ENCODE results near the gene PLTP. TPM values are rescaled to one million over a fixed set of nuclear protein-coding genes. Genes with fewer than 3 reads are reported as not detected.
A peak's percentile ranks its signal among the peaks of the same experiment; 100 is the strongest.

Gene PLTP
- total and polyA plus RNA-seq, 12 donors, result 126 to 1,158 (median 401) TPM

DNA sequence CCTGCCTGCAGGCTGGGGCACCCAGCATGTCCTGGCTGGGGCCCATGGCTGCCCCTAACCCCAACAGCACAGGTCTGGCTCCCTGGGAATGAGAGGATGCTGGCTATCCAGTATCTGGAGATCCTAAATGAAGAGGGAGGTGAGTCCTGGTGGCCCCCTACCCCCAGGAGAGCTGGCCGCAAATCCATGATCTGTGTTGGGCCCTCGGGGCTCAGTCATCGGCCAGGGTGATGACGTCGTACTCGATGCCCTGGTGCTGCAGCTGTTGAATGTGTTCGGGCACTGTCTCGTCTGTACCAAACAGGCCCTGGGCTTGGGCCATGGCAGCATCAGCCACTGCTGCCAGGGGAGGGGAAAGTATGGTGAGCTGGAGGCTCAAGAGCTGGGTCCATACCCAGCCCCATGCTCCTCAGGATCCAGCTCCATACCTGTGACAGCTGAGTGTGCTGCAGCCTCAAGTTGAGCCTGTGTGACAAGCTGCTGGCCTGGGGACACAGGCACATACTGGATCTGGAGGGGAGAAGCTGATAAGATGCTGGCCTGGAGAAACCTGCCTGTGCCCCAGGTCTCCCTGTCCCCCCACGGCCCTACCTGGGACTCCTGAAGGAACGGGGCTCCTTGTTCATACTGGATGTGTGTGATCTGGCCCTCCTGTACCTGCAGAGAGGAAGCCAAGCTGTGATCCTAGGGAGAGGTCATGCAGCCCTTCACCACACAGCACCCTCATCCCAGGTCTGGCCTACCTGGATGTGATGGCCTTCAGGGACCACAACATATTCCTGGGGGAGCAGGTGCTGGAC, 37.0 kb upstream of the PLTP start:
- intact Hi-C loops (cut with DNase I), result no loop called here
- no peak for TF ChIP-seq POLR2A (IDR thresholded peaks at IDR 0.05)
- TF ChIP-seq, protein P1, sequence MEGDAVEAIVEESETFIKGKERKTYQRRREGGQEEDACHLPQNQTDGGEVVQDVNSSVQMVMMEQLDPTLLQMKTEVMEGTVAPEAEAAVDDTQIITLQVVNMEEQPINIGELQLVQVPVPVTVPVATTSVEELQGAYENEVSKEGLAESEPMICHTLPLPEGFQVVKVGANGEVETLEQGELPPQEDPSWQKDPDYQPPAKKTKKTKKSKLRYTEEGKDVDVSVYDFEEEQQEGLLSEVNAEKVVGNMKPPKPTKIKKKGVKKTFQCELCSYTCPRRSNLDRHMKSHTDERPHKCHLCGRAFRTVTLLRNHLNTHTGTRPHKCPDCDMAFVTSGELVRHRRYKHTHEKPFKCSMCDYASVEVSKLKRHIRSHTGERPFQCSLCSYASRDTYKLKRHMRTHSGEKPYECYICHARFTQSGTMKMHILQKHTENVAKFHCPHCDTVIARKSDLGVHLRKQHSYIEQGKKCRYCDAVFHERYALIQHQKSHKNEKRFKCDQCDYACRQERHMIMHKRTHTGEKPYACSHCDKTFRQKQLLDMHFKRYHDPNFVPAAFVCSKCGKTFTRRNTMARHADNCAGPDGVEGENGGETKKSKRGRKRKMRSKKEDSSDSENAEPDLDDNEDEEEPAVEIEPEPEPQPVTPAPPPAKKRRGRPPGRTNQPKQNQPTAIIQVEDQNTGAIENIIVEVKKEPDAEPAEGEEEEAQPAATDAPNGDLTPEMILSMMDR (IDR thresholded peaks at IDR 0.05), result no peak
- DNase-seq, result peak in 3 of 7 donors; percentile 9 to 45 (median 29)
- Histone ChIP-seq H3K9me3 (replicated peaks in 1 of 3) (no peaks in the 10 kb centered on the region), H3K4me1 (replicated peaks in 1 of 2) (peaks cover 25% of the 10 kb centered on the region in 2 donors), H3K27me3 (no peaks in the 10 kb centered on the region), H3K36me3 (replicated peaks in 1 of 2) (peaks cover 0 to 98% of the 10 kb centered on the region in 2 donors), H3K27ac (peak overlapping the region in 2 of 5 donors; percentile 90 to 96), H3K4me3 (no peak overlapping the region)
- WGBS, 4 donors, result 75 to 88% (median 76%) methylated on average over 6 to 10 of the region's 10 CpGs; no CpG with 5 or more reads in 1 of the 4 donors

DNA sequence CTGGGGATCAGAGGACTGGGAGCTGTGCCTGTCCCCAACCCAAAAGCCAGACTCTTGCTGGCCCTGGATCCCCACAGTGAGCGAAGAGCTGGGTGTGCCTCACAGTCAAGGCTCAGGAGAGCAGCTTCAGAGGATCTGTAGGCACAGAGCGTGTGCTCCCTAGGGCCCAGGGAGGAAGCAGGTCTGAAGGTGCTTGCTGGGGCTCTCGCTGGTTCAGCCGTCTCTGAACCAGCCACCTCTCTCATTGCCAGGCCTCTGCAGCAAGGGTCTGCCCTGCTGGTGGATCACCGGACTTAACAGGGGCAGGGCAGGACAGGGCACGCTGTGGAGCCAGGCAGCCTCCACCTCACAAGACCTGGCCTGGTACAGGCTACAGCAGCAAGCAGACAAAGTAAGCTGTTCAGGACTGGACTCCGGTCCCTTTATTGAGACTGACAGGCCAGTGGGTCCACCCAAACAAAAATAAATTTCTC, 36.3 kb upstream of the PLTP start:
- H3K36me3 ChIP-seq (replicated peaks in 1 of 2), result peaks cover 0 to 98% of the 10 kb centered on the region in 2 donors

DNA sequence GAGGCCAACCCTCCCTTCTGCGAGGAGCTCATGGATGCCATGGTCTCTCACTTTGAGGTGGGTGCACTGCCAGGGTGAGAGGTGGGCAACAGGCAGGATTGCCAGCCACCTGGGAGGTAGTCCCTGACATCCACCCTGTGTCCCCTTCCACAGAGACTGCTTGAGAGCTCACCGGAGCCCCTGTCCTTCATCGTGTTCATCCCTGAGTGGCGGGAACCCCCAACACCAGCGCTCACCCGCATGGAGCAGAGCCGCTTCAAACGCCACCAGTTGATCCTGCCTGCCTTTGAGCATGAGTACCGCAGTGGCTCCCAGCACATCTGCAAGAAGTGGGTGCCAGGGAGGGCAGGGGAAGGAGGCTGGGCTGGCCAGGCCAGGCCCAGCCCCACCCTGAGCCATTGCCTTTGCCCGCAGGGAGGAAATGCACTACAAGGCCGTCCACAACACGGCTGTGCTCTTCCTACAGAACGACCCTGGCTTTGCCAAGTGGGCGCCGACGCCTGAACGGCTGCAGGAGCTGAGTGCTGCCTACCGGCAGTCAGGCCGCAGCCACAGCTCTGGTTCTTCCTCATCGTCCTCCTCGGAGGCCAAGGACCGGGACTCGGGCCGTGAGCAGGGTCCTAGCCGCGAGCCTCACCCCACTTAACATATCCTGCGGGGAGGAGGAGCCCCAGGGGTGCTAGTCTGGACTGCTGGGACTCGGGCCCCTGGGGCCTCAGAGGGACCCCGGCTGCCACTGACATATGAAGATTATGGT, 35.3 kb upstream of the PLTP start:
- H3K4me1 ChIP-seq (replicated peaks in 1 of 2), result peaks cover 25% of the 10 kb centered on the region in 2 donors
- H3K9me3 ChIP-seq (replicated peaks in 1 of 3), result no peaks in the 10 kb centered on the region
- intact Hi-C loops (cut with DNase I), result no loop called here
- H3K27me3 ChIP-seq, result no peaks in the 10 kb centered on the region
- peaks cover 0 to 98% of the 10 kb centered on the region in 2 donors for H3K36me3 ChIP-seq (replicated peaks in 1 of 2)
- DNase-seq, result peak in 5 of 7 donors; percentile 52 to 71 (median 69)
- peak overlapping the region; percentile 35 to 96 (median 90) for H3K27ac ChIP-seq
- TF ChIP-seq, protein P1 (IDR thresholded peaks at IDR 0.05), result no peak
- peak in 1 of 2 donors; percentile 6 for TF ChIP-seq POLR2A (IDR thresholded peaks at IDR 0.05)
- no peak overlapping the region for H3K4me3 ChIP-seq
- WGBS, 4 donors, result 54 to 61% (median 59%) methylated on average over 20 to 29 of the region's 29 CpGs

More for the DNA sequence above, 36.3 kb upstream of the PLTP start:
- intact Hi-C loops (cut with DNase I), result no loop called here
- peak overlapping the region in 3 of 5 donors; percentile 90 to 96 (median 91) for H3K27ac ChIP-seq
- WGBS, 4 donors, result 83 to 90% (median 88%) methylated on average over 4 to 7 of the region's 7 CpGs
- no peak overlapping the region for H3K4me3 ChIP-seq
- TF ChIP-seq POLR2A (IDR thresholded peaks at IDR 0.05), result no peak
- TF ChIP-seq, protein P1 (IDR thresholded peaks at IDR 0.05), result no peak
- H3K9me3 ChIP-seq (replicated peaks in 1 of 3), result no peaks in the 10 kb centered on the region
- peaks cover 25% of the 10 kb centered on the region in 2 donors for H3K4me1 ChIP-seq (replicated peaks in 1 of 2)
- DNase-seq, result peak in 3 of 7 donors; percentile 7 to 30 (median 27)
- no peaks in the 10 kb centered on the region for H3K27me3 ChIP-seq
